Limb (tissue), 2 donors: ENCODE data around the gene SLAMF8.

ENCODE experiments used
- DNase-seq, 2 donors: peaks; one replicate each; pipeline ENCODE4 v3.0.0-alpha.2; 2016; ENCODE audit errors: extremely low spot score in 2 of 2

SLAMF8 gene

GRCh38 chr1:159869173-159869572 is 42.5 kb downstream of the SLAMF8 start:
- DNase-seq = no peak

- DNase-seq = no peak
These were observed 42.9 kb downstream of the SLAMF8 start for GRCh38 chr1:159869607-159870006.

- DNase-seq = no peak
These were observed 44.0 kb downstream of the SLAMF8 start for GRCh38 chr1:159870704-159871103.

- DNase-seq = no peak
These were observed 46.2 kb downstream of the SLAMF8 start for GRCh38 chr1:159872891-159873290.

GRCh38 chr1:159873530-159874143 is 47.0 kb downstream of the SLAMF8 start:
- no peak for DNase-seq

GRCh38 chr1:159877695-159878444 is 51.2 kb downstream of the SLAMF8 start:
- no peak for DNase-seq

- DNase-seq = no peak
These were observed 52.5 kb downstream of the SLAMF8 start for GRCh38 chr1:159879136-159879535.

GRCh38 chr1:159879977-159880376 is 53.3 kb downstream of the SLAMF8 start:
- no peak for DNase-seq

GRCh38 chr1:159880430-159880829 is 53.8 kb downstream of the SLAMF8 start:
- no peak for DNase-seq

- peak; percentile 7 to 64 for DNase-seq
These were observed 55.2 kb downstream of the SLAMF8 start for GRCh38 chr1:159881622-159882526.

GRCh38 chr1:159882527-159882862 is 55.8 kb downstream of the SLAMF8 start:
- DNase-seq = no peak

GRCh38 chr1:159883134-159883533 is 56.5 kb downstream of the SLAMF8 start:
- DNase-seq = no peak

GRCh38 chr1:159884296-159884695 is 57.6 kb downstream of the SLAMF8 start:
- no peak for DNase-seq
